DND-41 (cell line): ENCODE results near the gene RGS2.

Experiments
- ATAC-seq: fragments of 200-7000 bp; cut with Tn5 transposase; 3 replicates; pipeline ENCODE4 v1.9.1; 2021; ENCODE audit warnings: low read depth; ENCODE audit not compliant: insufficient read depth
- DNase-seq: peaks from one replicate; pipeline ENCODE4 v3.0.0-alpha.2; 2020
- H2AFZ ChIP-seq: 2 replicates; pipeline ENCODE4 v1.6.0; 2012; ENCODE audit warnings: low read depth, low read length
- H3K27ac ChIP-seq: 2 replicates; pipeline ENCODE4 v1.5.1; 2012; ENCODE audit warnings: low read length, inconsistent platforms
- H3K27me3 ChIP-seq: fragments of 200-600 bp; sonication (generic); 2 replicates; pipeline ENCODE4 v1.6.0; 2012; ENCODE audit warnings: low read length, mild to moderate bottlenecking, inconsistent platforms; ENCODE audit not compliant: insufficient read depth, poor library complexity
- H3K36me3 ChIP-seq: 2 replicates; pipeline ENCODE4 v1.5.1; 2012; ENCODE audit warnings: low read length, inconsistent platforms; ENCODE audit not compliant: insufficient read depth
- H3K4me1 ChIP-seq: 2 replicates; pipeline ENCODE4 v1.5.1; 2012; ENCODE audit warnings: mild to moderate bottlenecking, low read length; ENCODE audit not compliant: insufficient read depth
- H3K4me2 ChIP-seq: 2 replicates; pipeline ENCODE4 v1.6.0; 2012; ENCODE audit warnings: mild to moderate bottlenecking, moderate library complexity, low read length, inconsistent platforms; ENCODE audit not compliant: insufficient read depth
- H3K4me3 ChIP-seq, 2 experiments: fragments of 200-600 bp in 1 of 2; shearing (Covaris generic) in 1 of 2; 2 replicates each; pipeline ENCODE4 v1.5.1; 2012 to 2016; ENCODE audit warnings: inconsistent platforms in 2 of 2, low read length in 2 of 2, mild to moderate bottlenecking in 2 of 2, low read depth in 1 of 2, moderate library complexity in 1 of 2
- H3K79me2 ChIP-seq: 2 replicates; pipeline ENCODE4 v1.6.0; 2012; ENCODE audit warnings: low read length, inconsistent platforms; ENCODE audit not compliant: insufficient read depth
- H3K9ac ChIP-seq: 2 replicates; pipeline ENCODE4 v1.6.0; 2012; ENCODE audit warnings: low read depth, mild to moderate bottlenecking, inconsistent platforms, low read length, moderate library complexity
- H3K9me3 ChIP-seq: 2 replicates; pipeline ENCODE4 v1.5.1; 2012; ENCODE audit warnings: low read length, moderate library complexity, mild to moderate bottlenecking, inconsistent platforms; ENCODE audit not compliant: insufficient read depth, severe bottlenecking
- H4K20me1 ChIP-seq: 2 replicates; pipeline ENCODE4 v1.6.0; 2012; ENCODE audit warnings: low read length; ENCODE audit not compliant: insufficient read depth
- EZH2 ChIP-seq: IDR thresholded peaks from 3 replicates; pipeline ENCODE4 v1.6.1; 2012; ENCODE audit warnings: borderline replicate concordance, low read depth, mild to moderate bottlenecking, moderate library complexity, low read length, inconsistent platforms; ENCODE audit not compliant: severe bottlenecking
- TF ChIP-seq, protein P1 (sequence below): IDR thresholded peaks from 2 replicates; pipeline ENCODE4 v1.5.1; 2012; ENCODE audit warnings: borderline replicate concordance, low read length, moderate library complexity, mild to moderate bottlenecking; ENCODE audit not compliant: poor library complexity, severe bottlenecking; ENCODE audit errors: extremely low read depth

RGS2 gene

DNA sequence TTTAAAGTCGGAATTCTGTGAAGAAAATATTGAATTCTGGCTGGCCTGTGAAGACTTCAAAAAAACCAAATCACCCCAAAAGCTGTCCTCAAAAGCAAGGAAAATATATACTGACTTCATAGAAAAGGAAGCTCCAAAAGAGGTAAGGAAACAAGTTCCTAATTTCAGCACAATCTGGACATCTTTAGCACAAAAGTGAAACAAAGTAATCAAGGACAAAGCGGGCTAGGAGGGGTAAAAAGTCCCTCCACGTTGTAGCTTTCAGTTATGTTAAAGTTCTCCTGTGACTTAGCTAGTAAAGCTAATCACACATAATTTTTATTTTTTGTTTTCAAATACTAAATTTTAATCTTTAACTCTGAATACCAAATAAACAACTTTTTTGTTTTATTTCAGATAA lies 2.2 kb downstream of the RGS2 start:
- no peak overlapping the region for H3K4me2 ChIP-seq
- H3K36me3 ChIP-seq, result no peaks in the 10 kb centered on the region
- H3K9ac ChIP-seq, result no peak overlapping the region
- no peak overlapping the region for H3K4me3 ChIP-seq
- H3K4me1 ChIP-seq, result peaks cover 20% of the 10 kb centered on the region
- H4K20me1 ChIP-seq, result no peaks in the 10 kb centered on the region
- no peak overlapping the region for H3K27ac ChIP-seq
- H2AFZ ChIP-seq, result no peak overlapping the region
- no peaks in the 10 kb centered on the region for H3K9me3 ChIP-seq
- no peaks in the 10 kb centered on the region for H3K79me2 ChIP-seq
- ATAC-seq (no peak), DNase-seq (no peak)
- H3K27me3 ChIP-seq, result peaks cover 7% of the 10 kb centered on the region
- TF ChIP-seq EZH2, result no peak
- TF ChIP-seq, protein P1, sequence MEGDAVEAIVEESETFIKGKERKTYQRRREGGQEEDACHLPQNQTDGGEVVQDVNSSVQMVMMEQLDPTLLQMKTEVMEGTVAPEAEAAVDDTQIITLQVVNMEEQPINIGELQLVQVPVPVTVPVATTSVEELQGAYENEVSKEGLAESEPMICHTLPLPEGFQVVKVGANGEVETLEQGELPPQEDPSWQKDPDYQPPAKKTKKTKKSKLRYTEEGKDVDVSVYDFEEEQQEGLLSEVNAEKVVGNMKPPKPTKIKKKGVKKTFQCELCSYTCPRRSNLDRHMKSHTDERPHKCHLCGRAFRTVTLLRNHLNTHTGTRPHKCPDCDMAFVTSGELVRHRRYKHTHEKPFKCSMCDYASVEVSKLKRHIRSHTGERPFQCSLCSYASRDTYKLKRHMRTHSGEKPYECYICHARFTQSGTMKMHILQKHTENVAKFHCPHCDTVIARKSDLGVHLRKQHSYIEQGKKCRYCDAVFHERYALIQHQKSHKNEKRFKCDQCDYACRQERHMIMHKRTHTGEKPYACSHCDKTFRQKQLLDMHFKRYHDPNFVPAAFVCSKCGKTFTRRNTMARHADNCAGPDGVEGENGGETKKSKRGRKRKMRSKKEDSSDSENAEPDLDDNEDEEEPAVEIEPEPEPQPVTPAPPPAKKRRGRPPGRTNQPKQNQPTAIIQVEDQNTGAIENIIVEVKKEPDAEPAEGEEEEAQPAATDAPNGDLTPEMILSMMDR, result no peak

DNA sequence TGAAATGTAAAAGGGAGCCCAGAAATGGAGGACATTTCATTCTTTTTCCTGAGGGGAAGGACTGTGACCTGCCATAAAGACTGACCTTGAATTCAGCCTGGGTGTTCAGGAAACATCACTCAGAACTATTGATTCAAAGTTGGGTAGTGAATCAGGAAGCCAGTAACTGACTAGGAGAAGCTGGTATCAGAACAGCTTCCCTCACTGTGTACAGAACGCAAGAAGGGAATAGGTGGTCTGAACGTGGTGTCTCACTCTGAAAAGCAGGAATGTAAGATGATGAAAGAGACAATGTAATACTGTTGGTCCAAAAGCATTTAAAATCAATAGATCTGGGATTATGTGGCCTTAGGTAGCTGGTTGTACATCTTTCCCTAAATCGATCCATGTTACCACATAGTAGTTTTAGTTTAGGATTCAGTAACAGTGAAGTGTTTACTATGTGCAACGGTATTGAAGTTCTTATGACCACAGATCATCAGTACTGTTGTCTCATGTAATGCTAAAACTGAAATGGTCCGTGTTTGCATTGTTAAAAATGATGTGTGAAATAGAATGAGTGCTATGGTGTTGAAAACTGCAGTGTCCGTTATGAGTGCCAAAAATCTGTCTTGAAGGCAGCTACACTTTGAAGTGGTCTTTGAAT lies 2.9 kb downstream of the RGS2 start:
- no peak overlapping the region for H3K27ac ChIP-seq
- no peaks in the 10 kb centered on the region for H4K20me1 ChIP-seq
- ATAC-seq (no peak), DNase-seq (no peak)
- H3K9ac ChIP-seq, result no peak overlapping the region
- no peaks in the 10 kb centered on the region for H3K9me3 ChIP-seq
- H3K4me2 ChIP-seq, result no peak overlapping the region
- H2AFZ ChIP-seq, result no peak overlapping the region
- peaks cover 7% of the 10 kb centered on the region for H3K27me3 ChIP-seq
- H3K4me1 ChIP-seq, result peaks cover 20% of the 10 kb centered on the region
- no peak overlapping the region for H3K4me3 ChIP-seq
- no peaks in the 10 kb centered on the region for H3K79me2 ChIP-seq
- H3K36me3 ChIP-seq, result no peaks in the 10 kb centered on the region
- TF ChIP-seq EZH2, result no peak
- TF ChIP-seq, protein P1, result no peak

GRCh38 chr1:192812420-192813209 lies 3.8 kb downstream of the RGS2 start:
- Histone ChIP-seq H4K20me1 (no peaks in the 10 kb centered on the region), H3K9me3 (no peaks in the 10 kb centered on the region), H3K27me3 (peaks cover 7% of the 10 kb centered on the region), H3K4me3 (no peak overlapping the region), H2AFZ (no peak overlapping the region), H3K4me2 (no peak overlapping the region), H3K79me2 (no peaks in the 10 kb centered on the region), H3K4me1 (peaks cover 20% of the 10 kb centered on the region), H3K36me3 (no peaks in the 10 kb centered on the region), H3K27ac (no peak overlapping the region), H3K9ac (no peak overlapping the region)
- no peak for DNase-seq
- ATAC-seq, result no peak
- TF ChIP-seq, protein P1, result no peak
- TF ChIP-seq EZH2, result no peak
